H9 (cell line): ENCODE results near the gene UQCC2. TPM values are rescaled to one million over a fixed set of nuclear protein-coding genes. Genes with fewer than 3 reads are reported as not detected.

Experiments used
- DNase-seq: peaks from one replicate; pipeline ENCODE4 v3.0.0-alpha.2; 2017
- H2AFZ ChIP-seq: one replicate; pipeline ENCODE4 v1.6.1; 2013; ENCODE audit warnings: mild to moderate bottlenecking, low read length, control low read depth, moderate library complexity
- H2AK5ac ChIP-seq: 2 replicates; pipeline ENCODE4 v1.6.1; 2013; ENCODE audit warnings: low read length, control low read depth, mixed read lengths; ENCODE audit not compliant: insufficient read length
- H2BK120ac ChIP-seq: one replicate; pipeline ENCODE4 v1.6.1; 2013; ENCODE audit warnings: low read depth, mild to moderate bottlenecking, low read length, control low read depth, inconsistent platforms; ENCODE audit not compliant: poor library complexity, severe bottlenecking
- H2BK12ac ChIP-seq: 2 replicates; pipeline ENCODE4 v1.6.1; 2013; ENCODE audit warnings: low read length, control low read depth, mixed read lengths, low read depth; ENCODE audit not compliant: insufficient read length
- H2BK15ac ChIP-seq: 2 replicates; pipeline ENCODE4 v1.6.1; 2013; ENCODE audit warnings: low read depth, low read length, control low read depth
- H2BK20ac ChIP-seq: one replicate; pipeline ENCODE4 v1.6.1; 2013; ENCODE audit warnings: low read depth, mild to moderate bottlenecking, low read length, control low read depth, inconsistent platforms; ENCODE audit not compliant: poor library complexity, severe bottlenecking
- H2BK5ac ChIP-seq: 2 replicates; pipeline ENCODE4 v1.6.1; 2013; ENCODE audit warnings: low read length, control low read depth, mixed read lengths; ENCODE audit not compliant: insufficient read length
- H3K14ac ChIP-seq: 2 replicates; pipeline ENCODE4 v1.6.1; 2013; ENCODE audit warnings: low read length, control low read depth; ENCODE audit not compliant: insufficient read depth
- H3K18ac ChIP-seq: 2 replicates; pipeline ENCODE4 v1.6.1; 2013; ENCODE audit warnings: low read depth, mild to moderate bottlenecking, mixed read lengths, low read length, control low read depth; ENCODE audit not compliant: insufficient read length
- H3K23ac ChIP-seq: 2 replicates; pipeline ENCODE4 v1.6.1; 2013; ENCODE audit warnings: low read length, control low read depth, mixed read lengths, low read depth; ENCODE audit not compliant: insufficient read length
- H3K23me2 ChIP-seq: 2 replicates; pipeline ENCODE4 v1.6.1; 2013; ENCODE audit warnings: low read depth, mild to moderate bottlenecking, mixed read lengths, low read length, control low read depth; ENCODE audit not compliant: insufficient read length, poor library complexity, severe bottlenecking
- H3K27ac ChIP-seq: 2 replicates; pipeline ENCODE4 v1.5.1; 2013; ENCODE audit warnings: low read length, control low read depth, mixed read lengths, low read depth; ENCODE audit not compliant: insufficient read length
- H3K27me3 ChIP-seq: 2 replicates; pipeline ENCODE4 v1.6.1; 2013; ENCODE audit warnings: low read length, control low read depth, inconsistent platforms; ENCODE audit not compliant: insufficient read depth
- H3K4ac ChIP-seq: 2 replicates; pipeline ENCODE4 v1.6.1; 2013; ENCODE audit warnings: low read depth, mild to moderate bottlenecking, control low read depth, inconsistent platforms, low read length, moderate library complexity
- H3K4me1 ChIP-seq: 2 replicates; pipeline ENCODE4 v1.6.1; 2013; ENCODE audit warnings: low read length, control low read depth, inconsistent platforms; ENCODE audit not compliant: insufficient read depth
- H3K4me2 ChIP-seq: 2 replicates; pipeline ENCODE4 v1.6.1; 2013; ENCODE audit warnings: low read length, control low read depth, mixed read lengths; ENCODE audit not compliant: insufficient read length, insufficient read depth
- H3K56ac ChIP-seq: 2 replicates; pipeline ENCODE4 v1.6.1; 2013; ENCODE audit warnings: low read depth, mild to moderate bottlenecking, mixed read lengths, low read length, control low read depth; ENCODE audit not compliant: insufficient read length
- H3K79me1 ChIP-seq: 2 replicates; pipeline ENCODE4 v1.6.1; 2013; ENCODE audit warnings: low read depth, mild to moderate bottlenecking, moderate library complexity, low read length, control low read depth, inconsistent platforms; ENCODE audit not compliant: insufficient read depth, poor library complexity, severe bottlenecking
- H3K79me2 ChIP-seq: 2 replicates; pipeline ENCODE4 v1.6.1; 2013; ENCODE audit warnings: low read length, control low read depth, inconsistent platforms; ENCODE audit not compliant: insufficient read depth
- H3K9ac ChIP-seq: 2 replicates; pipeline ENCODE4 v1.6.1; 2013; ENCODE audit warnings: low read length, control low read depth, mixed read lengths; ENCODE audit not compliant: insufficient read length; ENCODE audit errors: extremely low read depth
- H3K9me3 ChIP-seq: one replicate; pipeline ENCODE4 v1.6.1; 2013; ENCODE audit warnings: low read depth, low read length, inconsistent platforms; ENCODE audit not compliant: control insufficient read depth
- H3T11ph ChIP-seq: one replicate; pipeline ENCODE4 v1.6.1; 2013; ENCODE audit warnings: mild to moderate bottlenecking, low read length, control low read depth, inconsistent platforms
- H4K20me1 ChIP-seq: one replicate; pipeline ENCODE4 v1.6.1; 2013; ENCODE audit not compliant: control insufficient read depth, insufficient read length, insufficient read depth
- H4K5ac ChIP-seq: 2 replicates; pipeline ENCODE4 v1.6.1; 2013; ENCODE audit warnings: low read depth, mild to moderate bottlenecking, mixed read lengths, low read length, control low read depth; ENCODE audit not compliant: insufficient read length
- H4K8ac ChIP-seq: replicated peaks from 2 replicates; pipeline ENCODE4 v1.6.1; 2013; ENCODE audit warnings: low read length, control low read depth, mixed read lengths, low read depth; ENCODE audit not compliant: insufficient read length
- H4K91ac ChIP-seq: 2 replicates; pipeline ENCODE4 v1.6.1; 2013; ENCODE audit warnings: low read depth, mild to moderate bottlenecking, moderate library complexity, mixed read lengths, low read length, control low read depth; ENCODE audit not compliant: insufficient read length
- H3K27ac Mint-ChIP-seq, 3 experiments: 2 replicates in 2 of 3; 3 replicates in 1 of 3; pipeline ENCODE4 v1.8.0; 2020 to 2021; ENCODE audit warnings: mixed read lengths in 3 of 3, mild to moderate bottlenecking in 1 of 3, moderate library complexity in 1 of 3
- H3K27me3 Mint-ChIP-seq: 2 replicates; pipeline ENCODE4 v1.8.0; 2021; ENCODE audit warnings: low read depth, mild to moderate bottlenecking, moderate library complexity, mixed read lengths
- H3K36me3 Mint-ChIP-seq, 3 experiments: 2 replicates in 2 of 3; 3 replicates in 1 of 3; pipeline ENCODE4 v1.8.0; 2020 to 2021; ENCODE audit warnings: low read depth in 3 of 3, mixed read lengths in 3 of 3; ENCODE audit not compliant: insufficient read depth in 1 of 3
- H3K4me1 Mint-ChIP-seq, 2 experiments: 2 replicates each; pipeline ENCODE4 v1.8.0; 2020; ENCODE audit warnings: mixed read lengths in 2 of 2
- H3K4me3 Mint-ChIP-seq, 2 experiments: 2 replicates in 1 of 2; 3 replicates in 1 of 2; pipeline ENCODE4 v1.8.0; 2020 to 2021; ENCODE audit warnings: mild to moderate bottlenecking in 2 of 2, mixed read lengths in 2 of 2, moderate library complexity in 1 of 2
- H3K9me3 Mint-ChIP-seq, 2 experiments: 2 replicates in 1 of 2; 3 replicates in 1 of 2; pipeline ENCODE4 v1.8.0; 2020; ENCODE audit warnings: mild to moderate bottlenecking in 2 of 2, mixed read lengths in 2 of 2, moderate library complexity in 1 of 2
- WGBS: extraction: QIAGEN DNeasy Blood & Tissue Kit; methylation state at CpG from one replicate; pipeline ENCODE4 v1.1.7; 2013; ENCODE audit warnings: missing lambda C conversion rate, low lambda C conversion rate, mixed read lengths; ENCODE audit not compliant: insufficient read length; ENCODE audit errors: extremely low coverage; 5-methylcytosine and 5-hydroxymethylcytosine counted together
- total RNA-seq: library from RNA; stranded (reverse); gene quantifications from 2 replicates; pipeline ENCODE4 v1.2.1, GENCODE V29; 2021
- TF ChIP-seq, protein P1 (sequence below): fragments of 200-600 bp; sonication (generic); conservative IDR thresholded peaks from 3 replicates; pipeline ENCODE4 v1.8.0; 2021; ENCODE audit warnings: antibody characterized with exemption, mild to moderate bottlenecking

The UQCC2 gene
- total RNA-seq, 1 experiment from 2014 or later = 140 TPM

DNA sequence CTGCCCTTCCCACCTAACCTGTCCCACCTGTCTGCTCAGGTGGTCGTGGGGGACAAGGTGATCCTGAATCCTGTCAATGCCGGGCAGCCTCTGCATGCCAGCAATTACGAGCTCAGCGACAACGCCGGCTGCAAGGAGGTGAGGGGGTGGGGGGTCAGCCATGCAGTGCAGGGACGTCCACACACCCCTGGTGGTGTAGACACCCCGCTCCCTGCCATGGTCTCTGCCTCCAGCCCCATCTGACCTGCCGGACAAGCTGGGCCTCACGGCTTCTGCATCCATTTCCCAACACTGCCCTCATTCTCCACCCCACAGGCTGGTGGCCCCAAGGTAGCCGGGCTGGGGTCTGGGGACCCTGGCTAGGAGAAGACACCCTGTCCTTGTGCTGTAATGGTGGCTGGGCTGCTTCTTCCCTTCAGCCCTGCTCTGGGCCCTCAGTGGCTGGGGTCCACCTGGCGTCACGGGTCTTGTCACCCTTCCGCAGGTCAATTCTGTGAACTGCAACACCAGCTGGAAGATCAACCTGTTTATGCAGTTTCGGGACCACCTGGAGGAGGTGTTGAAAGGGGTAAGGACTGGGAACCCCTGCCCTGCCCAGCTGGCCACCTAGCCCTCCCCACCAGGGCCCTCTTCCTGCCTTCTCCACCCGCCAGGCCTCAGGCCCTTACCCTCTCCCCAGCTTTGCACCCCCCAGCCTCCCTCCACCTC lies 52.4 kb downstream of the UQCC2 start:
- no peaks in the 10 kb centered on the region for H4K20me1 ChIP-seq
- no peaks in the 10 kb centered on the region for H3K9me3 Mint-ChIP-seq
- no peak overlapping the region for H3K4ac ChIP-seq
- peaks cover 0 to 36% (median 8%) of the 10 kb centered on the region in 3 experiments; a peak in 5 of 7 replicates for H3K36me3 Mint-ChIP-seq
- WGBS = no CpG with 5 or more reads among the region's 16 CpGs
- H3K9ac ChIP-seq = no peak overlapping the region
- no peak overlapping the region for H2AK5ac ChIP-seq
- H4K5ac ChIP-seq = no peak overlapping the region
- no peak overlapping the region for H4K91ac ChIP-seq
- no peaks in the 10 kb centered on the region for H3K79me2 ChIP-seq
- no peak overlapping the region for H2BK120ac ChIP-seq
- H3K23ac ChIP-seq = no peak overlapping the region
- H3K4me2 ChIP-seq = no peak overlapping the region
- H3K23me2 ChIP-seq = no peaks in the 10 kb centered on the region
- H3K4me1 ChIP-seq = peaks cover 6% of the 10 kb centered on the region; the same call in 1 of the 2 replicates
- H3K56ac ChIP-seq = no peak overlapping the region
- no peak overlapping the region for H3K27ac ChIP-seq
- H3K4me1 Mint-ChIP-seq = peaks cover 10 to 27% of the 10 kb centered on the region in 2 experiments
- H2BK5ac ChIP-seq = no peak overlapping the region
- H3T11ph ChIP-seq = no peak overlapping the region
- no peak overlapping the region for H3K4me3 Mint-ChIP-seq
- H4K8ac ChIP-seq = no peak overlapping the region
- H3K27me3 ChIP-seq = no peaks in the 10 kb centered on the region
- no peak overlapping the region for H2BK20ac ChIP-seq
- DNase-seq = no peak
- H3K79me1 ChIP-seq = no peaks in the 10 kb centered on the region
- no peak overlapping the region for H2AFZ ChIP-seq
- H3K18ac ChIP-seq = no peak overlapping the region
- H3K27ac Mint-ChIP-seq = no peak overlapping the region
- TF ChIP-seq, protein P1, sequence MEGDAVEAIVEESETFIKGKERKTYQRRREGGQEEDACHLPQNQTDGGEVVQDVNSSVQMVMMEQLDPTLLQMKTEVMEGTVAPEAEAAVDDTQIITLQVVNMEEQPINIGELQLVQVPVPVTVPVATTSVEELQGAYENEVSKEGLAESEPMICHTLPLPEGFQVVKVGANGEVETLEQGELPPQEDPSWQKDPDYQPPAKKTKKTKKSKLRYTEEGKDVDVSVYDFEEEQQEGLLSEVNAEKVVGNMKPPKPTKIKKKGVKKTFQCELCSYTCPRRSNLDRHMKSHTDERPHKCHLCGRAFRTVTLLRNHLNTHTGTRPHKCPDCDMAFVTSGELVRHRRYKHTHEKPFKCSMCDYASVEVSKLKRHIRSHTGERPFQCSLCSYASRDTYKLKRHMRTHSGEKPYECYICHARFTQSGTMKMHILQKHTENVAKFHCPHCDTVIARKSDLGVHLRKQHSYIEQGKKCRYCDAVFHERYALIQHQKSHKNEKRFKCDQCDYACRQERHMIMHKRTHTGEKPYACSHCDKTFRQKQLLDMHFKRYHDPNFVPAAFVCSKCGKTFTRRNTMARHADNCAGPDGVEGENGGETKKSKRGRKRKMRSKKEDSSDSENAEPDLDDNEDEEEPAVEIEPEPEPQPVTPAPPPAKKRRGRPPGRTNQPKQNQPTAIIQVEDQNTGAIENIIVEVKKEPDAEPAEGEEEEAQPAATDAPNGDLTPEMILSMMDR = no peak
- H2BK12ac ChIP-seq = no peak overlapping the region
- H3K9me3 ChIP-seq = no peaks in the 10 kb centered on the region
- H3K27me3 Mint-ChIP-seq = no peaks in the 10 kb centered on the region
- no peak overlapping the region for H3K14ac ChIP-seq
- no peak overlapping the region for H2BK15ac ChIP-seq
